ENCODE measurements around the gene ARL5C. TPM values are rescaled to one million over a fixed set of nuclear protein-coding genes. Genes with fewer than 3 reads are reported as not detected.
"Not testable (repeated sequence)": the region's sequence is repeated elsewhere in the genome, so short reads cannot be mapped to it uniquely, and the experiment has no call there.

Gene ARL5C
- total RNA-seq, 1 donor from 2014 or later: not detected

DNA sequence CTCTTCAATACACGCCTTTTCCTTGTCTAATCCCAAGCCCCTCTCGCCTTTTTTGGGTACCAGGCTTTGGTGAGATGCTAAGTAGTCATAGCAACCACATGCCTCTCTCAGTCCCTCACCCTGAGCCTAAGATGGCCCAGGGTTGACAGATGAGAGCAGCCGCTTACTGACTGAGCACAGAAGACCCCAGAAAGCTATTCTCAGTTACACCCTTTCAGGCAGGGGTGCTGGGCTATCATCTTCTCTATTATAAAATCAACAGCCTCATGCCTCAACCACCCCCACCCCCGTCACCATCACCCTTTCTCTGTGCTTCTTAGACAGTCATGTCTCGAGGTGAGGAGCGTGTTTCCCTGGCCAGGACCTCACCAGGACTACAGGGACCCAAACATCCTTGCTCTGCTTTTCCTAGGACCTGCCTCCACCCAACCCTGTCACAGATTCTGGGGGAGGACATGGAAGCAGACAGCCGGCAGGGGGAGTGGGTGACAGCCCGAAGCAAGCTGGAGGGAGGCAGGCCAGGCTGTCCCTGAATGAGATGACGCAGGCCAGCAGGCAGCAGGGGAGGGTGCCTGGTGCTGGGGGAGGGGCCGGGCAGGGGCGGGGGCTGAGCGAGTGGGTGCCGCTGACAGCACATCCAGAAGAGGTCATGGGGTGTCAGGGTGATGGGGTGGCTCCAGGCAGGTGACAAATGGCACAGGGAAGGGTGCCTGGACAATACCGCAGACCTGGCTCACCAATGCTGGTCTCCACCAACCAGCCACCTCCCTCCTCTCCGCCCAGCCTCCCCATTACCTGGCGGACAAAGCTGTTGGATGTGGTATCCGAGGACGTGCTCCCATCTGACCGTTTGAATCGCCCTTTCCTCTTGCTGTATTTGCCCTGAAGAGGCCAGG, 28.4 kb upstream of the ARL5C start:
- DNase-seq (ENCODE audit: low read depth in 2 of 2): peak; percentile 65 to 71

DNA sequence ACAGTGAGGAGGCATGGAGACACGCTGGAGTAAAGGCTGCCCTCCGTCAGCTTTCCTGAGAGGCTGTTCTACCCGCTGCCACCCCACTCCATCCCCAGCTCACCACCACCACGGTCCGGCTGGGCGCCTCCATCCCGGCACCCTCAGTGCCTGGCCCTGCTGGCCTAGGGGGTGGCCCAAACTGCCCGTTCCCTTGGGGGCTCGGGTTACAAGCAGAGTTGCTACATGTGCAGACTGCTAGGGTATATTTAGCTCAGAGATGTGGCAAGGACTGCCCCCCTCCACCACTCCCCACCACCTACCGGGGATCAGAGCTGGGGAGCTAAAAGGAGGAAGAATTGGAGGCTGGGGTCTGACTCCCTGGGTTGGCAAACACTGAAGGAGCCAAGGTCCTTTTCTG, 27.4 kb upstream of the ARL5C start:
- DNase-seq (ENCODE audit: low read depth in 2 of 2): no peak

DNA sequence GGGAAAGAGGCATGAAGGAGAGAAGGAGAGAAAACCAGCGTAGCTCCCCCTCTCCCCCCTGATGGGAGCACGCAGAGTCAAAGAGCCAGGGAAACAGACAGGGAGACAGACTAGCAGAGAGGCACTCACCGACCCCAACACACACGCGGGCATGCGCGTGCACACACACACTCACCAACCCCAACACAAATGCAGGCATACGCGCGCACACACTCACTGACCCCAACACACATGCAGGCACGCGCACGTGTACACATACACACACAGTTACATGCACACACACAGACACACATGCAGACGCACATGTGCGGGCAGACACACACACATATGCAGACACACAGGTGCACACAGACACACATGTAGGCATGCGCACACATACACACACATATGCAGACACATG, 26.9 kb upstream of the ARL5C start:
- DNase-seq (ENCODE audit: low read depth in 2 of 2): no peak

DNA sequence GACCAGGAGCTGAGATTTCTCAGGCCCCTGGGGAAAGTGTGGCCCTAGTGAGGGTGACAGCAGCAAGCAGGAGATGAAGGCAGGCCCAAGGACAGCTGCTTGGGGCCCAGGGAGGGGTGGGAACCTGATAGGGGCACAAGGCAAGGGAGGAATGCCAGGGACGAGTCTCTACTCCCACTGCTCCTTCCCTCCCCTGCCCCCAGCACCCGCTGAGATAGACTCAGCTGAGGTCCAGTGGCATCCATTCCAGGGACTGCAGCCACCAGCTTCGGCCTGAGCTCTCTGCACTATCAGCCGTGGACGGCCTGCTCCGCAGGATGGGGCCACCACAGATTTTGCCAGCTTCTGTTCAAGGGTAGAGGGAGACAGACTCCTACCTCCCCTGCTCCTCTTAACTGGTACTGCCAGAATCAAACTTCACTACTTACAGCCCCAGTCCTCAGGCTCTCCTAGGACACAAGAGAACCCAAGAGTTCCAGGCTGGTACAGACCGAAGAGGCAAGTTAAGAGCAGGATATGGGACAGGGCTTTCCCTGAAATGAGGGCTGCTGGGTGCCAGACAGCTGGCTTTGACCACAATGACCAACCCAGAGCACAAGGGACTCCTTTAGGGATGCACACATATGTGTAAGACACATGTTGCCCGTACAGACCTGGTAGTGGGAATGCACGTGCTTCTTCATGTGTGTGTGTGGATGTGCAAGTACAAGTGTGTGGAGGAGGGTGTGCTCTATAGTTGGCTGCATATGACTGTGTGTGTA, 26.0 kb upstream of the ARL5C start:
- DNase-seq (ENCODE audit: low read depth in 2 of 2): no peak

DNA sequence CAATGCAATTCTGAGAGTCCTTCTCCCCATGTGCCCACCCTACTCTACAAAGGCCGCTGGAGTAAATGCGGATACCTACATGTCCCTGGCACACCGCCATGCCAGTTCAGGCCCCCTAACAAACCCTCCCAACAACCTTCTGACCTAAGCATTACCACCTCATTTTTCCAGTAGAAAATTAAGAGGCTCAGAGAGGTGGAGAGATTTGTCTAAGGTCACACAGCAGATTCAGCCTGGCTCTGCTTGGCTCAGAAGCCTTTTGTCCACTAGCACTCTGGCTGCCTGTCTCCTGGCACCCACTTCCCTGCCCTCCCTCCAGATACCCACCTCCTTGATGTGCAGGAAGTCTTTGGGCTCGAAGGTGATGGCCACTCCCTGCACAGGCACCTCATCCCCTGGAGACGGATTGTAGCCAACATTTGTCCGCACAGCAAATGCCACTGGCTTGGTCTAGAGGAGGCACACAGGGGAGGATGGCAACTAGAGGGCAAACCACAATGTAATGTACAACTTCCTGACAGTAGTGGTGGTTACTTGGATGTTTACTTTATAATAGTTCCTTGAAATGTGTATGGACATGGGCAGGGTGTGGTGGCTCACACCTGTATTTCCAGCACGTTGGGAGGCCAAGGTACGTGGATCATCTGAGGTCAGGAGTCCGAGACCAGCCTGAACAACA, 21.3 kb upstream of the ARL5C start:
- DNase-seq (ENCODE audit: low read depth in 2 of 2): no peak

DNA sequence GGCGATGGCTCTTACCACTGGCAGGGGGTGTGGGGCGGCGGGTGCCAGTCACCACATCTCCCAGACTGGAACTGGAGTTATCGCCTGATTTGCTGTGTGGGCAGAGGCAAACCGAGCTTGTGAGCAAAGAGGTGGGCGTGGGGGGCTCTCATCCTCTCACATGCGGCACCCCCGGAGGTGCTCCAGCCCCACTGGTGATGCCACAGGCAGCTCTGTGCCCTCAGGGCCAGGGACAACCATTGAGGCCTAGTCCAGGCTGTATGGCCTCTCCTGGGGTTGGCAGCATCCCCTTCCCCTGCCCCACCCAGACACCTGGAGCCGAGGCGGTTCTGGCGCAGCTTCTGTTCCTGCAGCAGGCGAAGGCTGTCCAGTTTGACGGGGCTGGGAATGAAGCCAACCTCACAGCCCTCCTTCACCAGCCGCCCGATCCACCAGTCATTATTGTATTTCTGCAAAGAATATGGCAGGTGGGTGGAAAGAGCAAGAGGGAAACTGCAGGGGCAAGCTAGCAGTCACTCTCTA, 20.6 kb upstream of the ARL5C start:
- no peak for DNase-seq (ENCODE audit: low read depth in 2 of 2)

DNA sequence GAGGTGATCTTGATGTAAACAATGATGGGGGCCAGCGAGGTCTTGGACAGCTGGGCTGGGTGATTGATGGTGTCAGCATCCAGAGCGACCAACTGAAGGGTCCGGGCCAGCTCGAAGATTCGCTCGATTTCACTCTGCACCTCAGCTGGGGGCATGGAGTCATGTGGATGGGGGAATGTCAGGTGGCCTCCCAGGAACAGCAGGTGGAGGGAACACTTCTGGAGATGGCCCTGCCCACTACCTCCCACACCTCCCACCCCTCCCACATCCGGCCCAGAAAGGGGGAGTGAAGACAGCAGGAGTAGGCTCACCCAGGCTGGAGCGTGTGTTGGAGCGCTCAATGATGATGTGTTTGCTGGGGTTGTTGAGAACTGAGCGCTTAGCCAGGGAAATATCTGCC, 17.8 kb upstream of the ARL5C start:
- DNase-seq (ENCODE audit: low read depth in 2 of 2): no peak

DNA sequence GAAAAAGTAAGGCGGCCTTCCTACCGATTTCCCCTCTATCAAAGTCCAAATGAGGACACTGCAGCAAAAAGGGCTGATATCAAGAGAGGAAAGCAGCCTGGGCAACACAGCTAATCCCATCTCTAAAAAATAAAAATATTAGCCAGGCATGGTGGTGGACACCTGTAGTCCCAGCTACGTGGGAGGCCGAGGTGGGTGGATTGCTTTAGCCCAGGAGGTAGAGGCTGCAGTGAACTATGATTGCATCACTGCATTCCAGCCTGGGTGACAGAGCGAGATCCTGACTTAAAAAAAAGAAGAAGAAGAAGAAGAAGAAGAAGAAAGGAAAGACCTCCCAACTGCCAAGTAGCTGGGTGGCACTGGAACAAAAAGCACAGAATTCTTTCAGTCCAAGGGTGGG, 17.1 kb upstream of the ARL5C start:
- DNase-seq (ENCODE audit: low read depth in 2 of 2): no peak

DNA sequence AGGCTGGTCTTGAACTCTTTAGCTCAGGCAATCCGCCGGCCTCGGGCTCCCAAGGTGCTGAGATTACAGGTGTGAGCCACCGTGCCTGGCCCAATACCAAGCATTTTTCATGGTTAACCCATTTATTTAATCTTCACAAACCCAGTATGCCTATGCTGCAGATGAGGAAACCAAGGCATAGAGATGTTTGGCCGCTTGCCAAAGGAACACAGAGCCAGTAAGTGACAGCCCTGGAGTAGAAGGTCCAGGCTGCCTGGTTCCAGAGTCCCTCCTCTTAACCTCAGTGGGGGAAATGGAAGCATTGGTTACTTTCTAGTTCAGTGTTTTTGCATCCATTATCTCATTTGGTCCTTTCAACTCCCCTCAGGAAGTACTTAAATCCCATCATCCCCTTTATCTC, 15.3 kb upstream of the ARL5C start:
- DNase-seq (ENCODE audit: low read depth in 2 of 2): no peak

DNA sequence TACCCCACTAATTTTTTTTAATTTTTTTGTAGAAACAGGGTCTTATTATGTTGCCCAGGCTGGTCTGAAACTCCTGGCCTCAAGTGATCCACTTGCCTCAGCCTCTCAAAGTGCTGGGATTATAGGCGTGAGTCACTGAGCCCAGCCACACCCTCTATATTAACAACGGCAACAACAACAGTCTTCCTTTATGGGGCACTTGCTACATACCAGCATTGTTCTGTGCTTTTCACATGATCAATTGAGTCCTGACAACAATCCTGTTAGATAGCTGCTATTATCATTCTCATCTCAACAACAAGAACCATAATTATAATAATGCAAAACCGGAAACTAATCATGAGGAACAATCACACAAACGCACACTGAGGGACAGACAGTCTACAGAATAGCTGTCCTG, 12.6 kb upstream of the ARL5C start:
- DNase-seq (ENCODE audit: low read depth in 2 of 2): peak; percentile 57 to 70

DNA sequence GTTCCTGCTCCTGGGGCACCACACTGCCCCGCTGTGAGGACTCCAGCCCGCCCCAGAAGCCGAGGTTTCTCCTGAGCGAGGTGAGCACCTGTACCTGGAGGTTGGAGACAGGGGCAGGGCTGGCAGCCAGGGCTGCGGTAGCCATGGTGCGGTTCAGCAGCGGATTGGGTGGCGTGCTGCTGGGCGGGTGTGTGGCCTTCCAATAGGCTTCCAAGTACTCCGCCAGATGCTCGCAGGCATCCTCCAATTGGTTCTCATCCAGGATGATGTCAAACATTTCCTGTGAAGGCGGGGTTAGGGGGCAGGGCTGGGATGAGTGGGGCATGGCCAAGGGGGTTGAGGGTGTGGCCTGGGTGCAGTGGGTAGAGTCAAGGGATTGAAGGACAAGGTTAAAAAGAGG, 11.3 kb upstream of the ARL5C start:
- DNase-seq (ENCODE audit: low read depth in 2 of 2): no peak

DNA sequence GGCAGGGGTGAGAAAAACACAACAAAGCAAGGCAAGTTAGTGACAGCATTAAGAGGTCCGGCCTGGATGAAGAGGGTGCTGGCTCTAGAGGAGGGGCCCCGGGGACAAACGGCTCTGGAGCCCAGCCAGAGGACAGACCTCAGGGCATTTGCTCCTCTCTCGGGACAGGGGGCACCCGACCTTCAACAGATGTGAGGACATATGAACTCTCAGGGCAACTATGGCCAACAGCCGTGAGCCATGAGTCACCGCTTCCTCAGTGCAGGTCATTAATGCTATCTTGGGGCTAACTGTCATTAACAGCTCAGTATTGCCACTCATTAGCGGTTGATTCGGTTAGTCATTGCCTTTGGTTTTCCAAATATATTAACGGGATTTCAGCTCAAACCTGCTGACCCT, 9.7 kb upstream of the ARL5C start:
- DNase-seq (ENCODE audit: low read depth in 2 of 2): peak in 1 of 2 donors; percentile 47

DNA sequence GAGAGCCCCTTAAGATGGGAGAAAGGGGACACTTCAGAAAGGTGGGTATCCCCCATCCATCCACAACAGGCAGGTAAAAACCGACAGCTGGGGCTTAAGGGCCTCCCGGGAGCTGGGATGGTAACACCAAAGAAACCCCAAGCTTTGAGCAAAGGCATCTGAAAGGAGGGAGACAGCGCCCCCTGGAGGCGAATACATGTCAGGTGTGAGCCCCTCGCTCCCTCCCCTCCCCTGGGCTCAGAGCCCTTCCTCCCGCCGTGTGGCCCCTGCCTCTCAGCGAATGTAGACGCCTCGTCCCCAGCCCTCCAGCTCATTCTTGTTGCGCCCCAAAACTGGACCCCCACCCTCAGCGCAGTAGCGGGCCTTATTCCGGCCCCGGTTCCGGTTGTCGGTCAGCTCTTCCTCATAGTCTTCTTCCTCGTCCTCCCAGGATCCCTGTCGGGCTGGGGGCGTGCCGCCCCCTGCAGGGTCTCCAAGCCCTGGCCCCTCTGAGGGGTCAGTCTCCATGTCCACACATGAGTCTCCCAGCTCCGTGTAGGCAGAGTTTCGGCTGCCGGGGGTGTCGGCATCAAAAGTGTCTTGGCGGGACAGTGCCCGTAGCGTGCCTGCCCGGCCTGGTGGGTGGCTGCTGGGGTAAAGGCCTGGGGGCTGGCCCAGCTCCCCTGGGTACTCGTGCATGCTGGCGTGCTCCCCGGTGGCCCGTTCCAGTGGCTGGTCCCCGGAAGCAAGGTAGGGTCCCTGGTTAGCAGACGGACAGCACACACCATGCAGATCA, 9.1 kb upstream of the ARL5C start:
- peak; percentile 60 to 75 for DNase-seq (ENCODE audit: low read depth in 2 of 2)

DNA sequence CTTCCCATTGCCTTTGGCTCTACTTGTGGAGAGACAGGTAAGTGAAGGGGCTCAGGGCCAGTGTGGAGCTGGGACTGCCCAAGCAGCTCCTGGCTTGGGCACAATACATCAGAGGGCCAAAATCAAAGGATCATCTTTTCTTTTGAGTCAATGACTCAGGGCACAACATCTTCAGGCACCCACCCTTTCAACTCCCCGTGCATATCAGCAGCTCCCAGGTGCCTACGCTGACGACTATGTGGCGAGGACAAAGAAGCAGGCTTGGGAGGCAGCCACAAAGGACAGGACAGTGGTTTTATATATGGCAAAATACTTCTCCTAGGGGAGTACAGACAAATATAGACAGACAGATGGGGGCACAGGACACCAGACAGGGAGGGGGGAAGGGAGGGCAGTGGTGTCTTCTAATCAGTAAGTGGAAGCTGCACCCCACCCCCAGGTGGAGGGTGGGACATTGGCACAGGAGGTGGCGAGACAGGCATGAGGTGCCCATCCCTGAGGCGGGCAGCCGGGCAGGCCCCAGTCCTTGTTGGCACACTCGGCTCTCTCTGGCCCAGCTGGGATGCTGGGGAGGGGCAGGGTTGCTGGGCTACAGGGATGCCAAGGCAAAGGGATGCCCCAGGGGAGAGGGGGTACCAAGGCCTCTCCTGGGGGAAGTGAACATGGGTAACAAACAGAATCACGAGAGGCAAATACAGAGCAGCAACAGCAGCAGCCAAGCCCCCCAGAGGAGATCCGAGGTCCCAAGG, 7.7 kb upstream of the ARL5C start:
- DNase-seq (ENCODE audit: low read depth in 2 of 2): no peak

DNA sequence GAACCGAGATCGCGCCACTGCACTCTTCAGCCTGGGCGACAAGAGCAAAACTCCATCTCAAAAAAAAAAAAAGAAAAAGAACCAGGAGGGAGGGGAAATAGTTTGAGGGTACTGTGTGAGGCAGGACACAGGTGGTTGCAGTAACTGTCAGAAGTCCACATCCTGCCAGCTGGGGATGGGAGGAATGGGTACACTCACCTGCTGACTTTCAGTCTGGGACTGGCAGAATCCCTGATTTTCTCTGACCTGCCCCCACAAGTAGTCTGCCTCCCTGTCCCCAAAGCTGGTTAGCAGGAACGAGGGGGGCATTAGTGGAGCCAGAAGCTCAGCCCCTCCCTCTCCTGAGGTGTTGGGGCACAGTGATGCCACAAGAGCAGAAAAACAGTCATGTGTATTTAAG, 7.1 kb upstream of the ARL5C start:
- DNase-seq (ENCODE audit: low read depth in 2 of 2): no peak

DNA sequence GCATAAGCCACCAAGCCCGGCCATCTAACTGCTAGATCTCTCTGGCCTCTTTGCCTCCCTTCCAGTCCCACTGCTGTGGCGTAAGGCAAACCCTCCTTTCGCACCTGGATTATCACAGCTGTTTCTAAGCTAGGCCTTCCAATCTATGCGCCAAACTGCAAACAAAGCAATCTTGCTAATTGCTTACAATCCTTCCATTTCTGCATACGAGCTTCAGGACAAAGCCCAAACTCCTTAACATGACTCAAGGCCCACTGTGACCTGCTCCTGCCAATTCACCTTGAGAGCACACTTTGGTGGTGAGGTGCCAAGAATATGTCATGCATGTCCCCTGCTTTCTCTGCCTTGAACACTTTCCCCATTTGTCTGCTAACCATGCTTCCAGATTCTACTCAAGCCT, 6.0 kb upstream of the ARL5C start:
- DNase-seq (ENCODE audit: low read depth in 2 of 2): no peak

DNA sequence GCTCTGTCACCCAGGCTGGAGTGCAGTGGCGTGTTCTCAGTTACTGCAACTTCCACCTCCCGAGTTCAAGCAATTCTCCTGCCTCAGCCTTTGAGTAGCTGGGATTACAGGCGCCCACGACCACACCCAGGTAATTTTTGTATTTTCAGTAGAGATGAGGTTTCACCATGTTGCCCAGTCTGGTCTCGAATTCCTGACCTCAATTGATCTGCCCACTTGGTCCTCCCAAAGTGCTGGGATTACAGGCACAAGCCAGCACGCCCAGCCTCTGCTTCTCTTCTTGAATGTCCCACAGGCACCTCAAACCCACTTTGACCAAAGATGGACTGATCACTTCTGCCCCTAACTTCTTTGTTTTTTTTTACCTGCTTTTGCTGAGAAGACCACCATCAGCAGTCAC, 4.6 kb upstream of the ARL5C start:
- no peak for DNase-seq (ENCODE audit: low read depth in 2 of 2)

DNA sequence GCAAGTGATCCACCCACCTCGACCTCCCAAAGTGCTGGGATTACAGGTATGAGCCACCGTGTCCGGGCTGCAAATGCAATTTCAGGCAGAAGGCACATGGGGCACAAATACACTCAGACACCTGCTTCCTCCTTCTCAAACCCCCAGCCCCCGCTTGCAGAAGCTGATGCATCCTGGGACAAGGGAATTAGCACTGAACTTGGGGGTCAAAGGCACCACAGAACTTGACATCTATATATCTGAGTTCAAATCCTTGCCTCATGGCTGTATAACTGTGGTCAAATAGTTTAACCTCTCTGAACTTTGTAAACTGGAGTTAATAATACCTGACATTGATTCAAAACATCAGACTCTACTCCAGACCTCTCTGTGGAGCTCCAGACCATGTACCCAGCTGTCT, 4.1 kb upstream of the ARL5C start:
- DNase-seq (ENCODE audit: low read depth in 2 of 2): no peak

DNA sequence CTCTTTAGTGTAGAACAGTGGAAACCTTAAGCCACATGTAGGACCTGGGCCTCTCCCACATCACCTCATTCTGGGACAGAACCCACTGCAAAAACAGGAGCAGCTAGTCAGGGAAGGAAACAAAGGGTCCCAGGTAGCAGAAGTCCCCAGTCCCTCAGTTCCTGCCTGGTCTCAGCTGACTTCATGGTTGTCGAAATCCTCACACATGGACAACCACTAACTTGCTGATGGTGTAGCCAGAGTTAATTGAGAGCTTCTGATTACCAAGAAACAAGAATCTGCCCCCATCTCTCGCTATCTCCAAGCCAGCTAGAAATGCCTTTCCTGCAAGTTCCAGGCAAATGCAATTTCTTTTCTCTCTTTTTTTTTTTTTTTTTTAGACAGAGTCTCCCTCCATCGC, 3.6 kb upstream of the ARL5C start:
- no peak for DNase-seq (ENCODE audit: low read depth in 2 of 2)

DNA sequence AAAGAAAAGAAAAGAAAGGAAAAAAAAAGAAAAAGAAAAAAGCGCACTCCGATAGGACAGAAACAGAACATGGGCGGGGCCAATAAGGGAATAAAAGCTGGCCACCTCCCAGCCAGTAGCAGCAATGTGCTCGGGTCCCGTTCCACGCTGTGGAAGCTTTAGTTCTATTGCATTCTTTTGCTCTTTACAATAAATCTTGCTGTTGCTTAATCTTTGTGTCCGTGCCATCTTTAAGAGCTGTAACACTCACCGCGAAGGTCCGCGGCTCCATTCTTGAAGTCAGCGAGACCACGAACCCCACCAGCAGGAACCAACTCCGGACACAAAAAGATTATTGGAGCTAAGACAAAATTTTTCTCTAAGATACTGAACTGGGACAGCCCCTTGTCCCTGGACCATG, 3.1 kb upstream of the ARL5C start:
- no peak for DNase-seq (ENCODE audit: low read depth in 2 of 2)

DNA sequence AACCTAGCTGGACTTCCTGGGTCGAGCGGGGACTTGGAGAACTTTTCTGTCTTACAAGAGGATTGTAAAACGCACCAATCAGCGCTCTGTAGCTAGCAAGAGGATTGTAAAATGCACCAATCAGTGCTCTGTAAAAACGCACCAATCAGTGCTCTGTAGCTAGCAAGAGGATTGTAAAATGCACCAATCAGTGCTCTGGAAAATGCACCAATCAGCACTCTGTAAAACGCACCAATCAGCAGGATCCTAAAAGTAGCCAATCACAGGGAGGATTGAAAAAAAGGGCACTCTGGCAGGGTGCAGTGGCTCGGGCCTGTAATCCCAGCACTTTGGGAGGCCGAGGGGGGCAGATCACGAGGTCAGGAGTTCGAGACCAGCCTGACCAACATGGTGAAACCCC, 2.5 kb upstream of the ARL5C start:
- not testable (repeated sequence) for DNase-seq (ENCODE audit: low read depth in 2 of 2)

Data from lung microvascular endothelial cell (primary cell).